Glutamatergic neuron (in vitro differentiated cells): ENCODE results near the gene VPS13D. TPM values are rescaled to one million over a fixed set of nuclear protein-coding genes. Genes with fewer than 3 reads are reported as not detected.

Experiments used
- DNase-seq: peaks from one replicate; pipeline ENCODE4 v3.0.0; 2022
- H3K27ac Mint-ChIP-seq: one replicate; pipeline ENCODE4 v1.8.0; 2020; ENCODE audit warnings: mild to moderate bottlenecking, mixed read lengths, inconsistent platforms; ENCODE audit not compliant: unreplicated experiment
- H3K27me3 Mint-ChIP-seq: one replicate; pipeline ENCODE4 v1.8.0; 2020; ENCODE audit warnings: mild to moderate bottlenecking, moderate library complexity, mixed read lengths, inconsistent platforms; ENCODE audit not compliant: unreplicated experiment
- H3K36me3 Mint-ChIP-seq: one replicate; pipeline ENCODE4 v1.8.0; 2020; ENCODE audit warnings: mild to moderate bottlenecking, mixed read lengths, inconsistent platforms; ENCODE audit not compliant: unreplicated experiment
- H3K4me1 Mint-ChIP-seq: one replicate; pipeline ENCODE4 v1.8.0; 2020; ENCODE audit warnings: mild to moderate bottlenecking, low read depth, mixed read lengths, inconsistent platforms; ENCODE audit not compliant: unreplicated experiment
- H3K4me3 Mint-ChIP-seq: one replicate; pipeline ENCODE4 v1.8.0; 2020; ENCODE audit warnings: mild to moderate bottlenecking, mixed read lengths, inconsistent platforms; ENCODE audit not compliant: unreplicated experiment
- H3K9me3 Mint-ChIP-seq: one replicate; pipeline ENCODE4 v1.8.0; 2020; ENCODE audit warnings: mild to moderate bottlenecking, moderate library complexity, mixed read lengths, inconsistent platforms; ENCODE audit not compliant: unreplicated experiment
- CTCF ChIP-seq: fragments of 200-600 bp; sonication (generic); IDR thresholded peaks from one replicate; pipeline ENCODE4 v1.5.0; 2021; ENCODE audit not compliant: partially characterized antibody, unreplicated experiment
- long read RNA-seq: library from polyadenylated mRNA; unstranded; transcript quantifications from one replicate; pipeline ENCODE4 v2.0.0, GENCODE V29; 2020; ENCODE audit not compliant: unreplicated experiment
- total RNA-seq: library from RNA; stranded (reverse); fragmentation: NEBNext Ultra II Directional; extraction: Animal tissue kit (Norgen Biotek cat#: 25700); gene quantifications from one replicate; pipeline ENCODE4 v1.2.1, GENCODE V29; 2021; ENCODE audit not compliant: unreplicated experiment

Gene VPS13D
- 32.8 TPM for total RNA-seq
- long read RNA-seq, partial matches to known transcripts: 2 of 4 reads
- long read RNA-seq, other reads (novel, unspliced or antisense): 2 of 4 reads

- Mint-ChIP-seq H3K27ac (no peak within 1 kb of the TSS), H3K4me1 (no peaks in the 10 kb centered on the region), H3K9me3 (peaks cover 4% of the 10 kb centered on the region), H3K36me3 (no peaks in the 10 kb centered on the region), H3K4me3 (peak within 1 kb of the TSS; percentile 84), H3K27me3 (peaks cover 2% of the 10 kb centered on the region)
- TF ChIP-seq CTCF: peak; percentile 98
- DNase-seq: peak; percentile 90
Measured at GRCh38 chr1:12229835-12230548, at the start of gene VPS13D. Gene VPS13D, plus strand, starts transcription at chr1:12230030. Its CDS starts 4,237 bp downstream, at chr1:12234267.

- Mint-ChIP-seq H3K27me3 (peaks cover 7% of the 10 kb centered on the region), H3K9me3 (peaks cover 8% of the 10 kb centered on the region), H3K4me3 (no peak overlapping the region), H3K36me3 (no peaks in the 10 kb centered on the region), H3K4me1 (no peaks in the 10 kb centered on the region), H3K27ac (no peak overlapping the region)
- no peak for TF ChIP-seq CTCF
- no peak for DNase-seq
Measured at GRCh38 chr1:12180315-12180714, 49.5 kb upstream of the VPS13D start.

- Mint-ChIP-seq H3K27me3 (peaks cover 7% of the 10 kb centered on the region), H3K4me1 (no peaks in the 10 kb centered on the region), H3K27ac (no peak overlapping the region), H3K36me3 (no peaks in the 10 kb centered on the region), H3K9me3 (peaks cover 8% of the 10 kb centered on the region), H3K4me3 (no peak overlapping the region)
- no peak for DNase-seq
- TF ChIP-seq CTCF: no peak
Measured at GRCh38 chr1:12180903-12181302, 48.9 kb upstream of the VPS13D start.

- TF ChIP-seq CTCF: no peak
- peaks cover 6% of the 10 kb centered on the region for H3K27me3 Mint-ChIP-seq
- no peaks in the 10 kb centered on the region for H3K4me1 Mint-ChIP-seq
- no peak for DNase-seq
- H3K4me3 Mint-ChIP-seq: no peak overlapping the region
- peaks cover 6% of the 10 kb centered on the region for H3K9me3 Mint-ChIP-seq
- no peaks in the 10 kb centered on the region for H3K36me3 Mint-ChIP-seq
- no peak overlapping the region for H3K27ac Mint-ChIP-seq
Measured at GRCh38 chr1:12181568-12181967, 48.3 kb upstream of the VPS13D start.

- Mint-ChIP-seq H3K36me3 (no peaks in the 10 kb centered on the region), H3K4me3 (no peak overlapping the region), H3K27ac (no peak overlapping the region), H3K9me3 (peaks cover 5% of the 10 kb centered on the region), H3K4me1 (no peaks in the 10 kb centered on the region), H3K27me3 (peaks cover 5% of the 10 kb centered on the region)
- no peak for TF ChIP-seq CTCF
- DNase-seq: no peak
Measured at GRCh38 chr1:12182410-12182984, 47.3 kb upstream of the VPS13D start.
